Spleen (tissue), 11 donors: ENCODE results near the gene IFNA17. TPM values are rescaled to one million over a fixed set of nuclear protein-coding genes. Genes with fewer than 3 reads are reported as not detected.

Source experiments
- DNase-seq: peaks from one replicate; pipeline ENCODE4 v3.0.0-alpha.2; 2020
- H3K27ac ChIP-seq, 8 donors: fragments of 200-600 bp; sonication (generic) in 7 of 8; 1 replicate in 4 of 8; 2 replicates in 4 of 8; pipeline versions ENCODE4 v1.5.0 to v1.8.0; 2016 to 2021; ENCODE audit warnings: inconsistent platforms in 4 of 8, mild to moderate bottlenecking in 4 of 8, moderate library complexity in 1 of 8
- H3K27me3 ChIP-seq, 7 donors: fragments of 200-600 bp; sonication (generic) in 6 of 7; replicated peaks in 1 of 7; 1 replicate in 4 of 7; 2 replicates in 3 of 7; pipeline versions ENCODE4 v1.5.0 to v1.8.0; 2016 to 2021; ENCODE audit warnings: inconsistent platforms in 3 of 7, mild to moderate bottlenecking in 1 of 7
- H3K36me3 ChIP-seq, 6 donors: fragments of 200-600 bp; sonication (generic) in 5 of 6; 1 replicate in 4 of 6; 2 replicates in 2 of 6; pipeline versions ENCODE4 v1.5.0 to v1.8.0; 2016 to 2021; ENCODE audit warnings: inconsistent platforms in 2 of 6
- H3K4me1 ChIP-seq, 6 donors: fragments of 200-600 bp; sonication (generic) in 5 of 6; 1 replicate in 3 of 6; 2 replicates in 3 of 6; pipeline versions ENCODE4 v1.5.0 to v1.8.0; 2016 to 2021; ENCODE audit warnings: inconsistent platforms in 3 of 6
- H3K4me3 ChIP-seq, 8 donors: fragments of 200-600 bp; sonication (generic) in 7 of 8; 1 replicate in 4 of 8; 2 replicates in 4 of 8; pipeline versions ENCODE4 v1.5.0 to v1.8.0; 2016 to 2021; ENCODE audit warnings: inconsistent platforms in 4 of 8, mild to moderate bottlenecking in 4 of 8, moderate library complexity in 2 of 8
- H3K9me3 ChIP-seq, 8 donors: fragments of 200-600 bp; sonication (generic) in 7 of 8; 1 replicate in 4 of 8; 2 replicates in 4 of 8; pipeline versions ENCODE4 v1.5.0 to v1.8.0; 2016 to 2021; ENCODE audit warnings: inconsistent platforms in 4 of 8
- CTCF ChIP-seq, 11 experiments: fragments of 200-600 bp in 7 of 11; fragments of 450-650 bp in 4 of 11; sonication (generic) in 4 of 11; IDR thresholded peaks in 8 of 11; conservative IDR thresholded peaks in 3 of 11; 1 replicate in 7 of 11; 2 replicates in 4 of 11; pipeline versions ENCODE4 v1.4.0 to v1.8.0; 2016 to 2021; ENCODE audit warnings: antibody characterized with exemption in 11 of 11, inconsistent platforms in 4 of 11, mild to moderate bottlenecking in 1 of 11
- POLR2A ChIP-seq, 3 donors: fragments of 450-650 bp; IDR thresholded peaks; one replicate each; pipeline ENCODE4 v1.5.1; 2017; ENCODE audit warnings: antibody characterized with exemption in 3 of 3, mild to moderate bottlenecking in 1 of 3
- POLR2AphosphoS5 ChIP-seq, 3 donors: sonication (generic); formaldehyde crosslinking; IDR thresholded peaks; one replicate each; pipeline ENCODE4 v1.5.1; 2017; ENCODE audit warnings: antibody characterized with exemption in 3 of 3
- WGBS, 5 donors: extraction: QIAGEN DNeasy Blood & Tissue Kit in 3 of 5; methylation state at CpG; one replicate each; pipeline versions ENCODE4 v1.1.5 to v1.1.7; 2013 to 2018; 5-methylcytosine and 5-hydroxymethylcytosine counted together
- intact Hi-C: fragments of 100-400 bp; cut with DNase I; formaldehyde crosslinking; loops from one replicate; pipeline ENCODE4 v1.15.0; 2023; ENCODE audit warnings: low total_unique reads
- polyA plus RNA-seq, 3 donors: library from polyadenylated mRNA; stranded (reverse); fragments of 200-250 nt; gene quantifications; one replicate each; pipeline ENCODE4 v1.2.1, GENCODE V29; 2013
- total RNA-seq, 7 donors: library from RNA; depleted of rRNA in 3 of 7; stranded (reverse); fragments of >200 nt in 3 of 7; fragmentation: NEBNext Ultra II Directional in 4 of 7; extraction: Animal tissue kit (Norgen Biotek cat#: 25700) in 4 of 7; gene quantifications; one replicate each; pipeline versions ENCODE4 v1.1.0 to v1.2.1, GENCODE V29; 2016 to 2021
- donor health status: healthy with polysubstance abuse.
- donor health status: DM: no; HTN: no; CAD: no; lungs with moderate emphysema.
- donor health status: DM: no; HTN: no; CAD: no.
- donor health status: Bipolar disorder and iron deficiency.
- donor health status: healthy.
- donor health status: DM: no; HTN: no; CAD: no.
- donor health status: DM: yes; HTN: yes; CAD: no.

IFNA17 gene
- total and polyA plus RNA-seq, 10 donors, result not detected

- 50 to 87% (median 65%) methylated on average over 3 of the region's 3 CpGs for WGBS, 5 donors
- H3K9me3 ChIP-seq, result peaks cover 0 to 4% (median 0%) of the 10 kb centered on the region in 8 donors
- H3K36me3 ChIP-seq, result no peaks in the 10 kb centered on the region
- intact Hi-C loops, result no loop called here
- peaks cover 0 to 12% (median 10%) of the 10 kb centered on the region in 6 donors for H3K4me1 ChIP-seq
- H3K27me3 ChIP-seq, result peaks cover 0 to 6% (median 0%) of the 10 kb centered on the region in 7 donors
- DNase-seq, result no peak
- no peak overlapping the region for H3K27ac ChIP-seq
- no peak for TF ChIP-seq POLR2A (IDR thresholded peaks at IDR 0.05)
- no peak for TF ChIP-seq POLR2AphosphoS5 (IDR thresholded peaks at IDR 0.05)
- no peak for TF ChIP-seq CTCF (IDR thresholded peaks at IDR 0.05 in 8 of 11, conservative IDR thresholded peaks at IDR 0.05 in 3 of 11)
- H3K4me3 ChIP-seq, result no peak overlapping the region
These were observed 38.9 kb upstream of the IFNA17 start for GRCh38 chr9:21266733-21267484.

- no peak for DNase-seq
- TF ChIP-seq POLR2A (IDR thresholded peaks at IDR 0.05) (no peak), CTCF (IDR thresholded peaks at IDR 0.05 in 8 of 11, conservative IDR thresholded peaks at IDR 0.05 in 3 of 11) (no peak), POLR2AphosphoS5 (IDR thresholded peaks at IDR 0.05) (no peak)
- peaks cover 0 to 6% (median 0%) of the 10 kb centered on the region in 7 donors for H3K27me3 ChIP-seq
- H3K4me1 ChIP-seq, result peaks cover 0 to 12% (median 10%) of the 10 kb centered on the region in 6 donors
- H3K4me3 ChIP-seq, result no peak overlapping the region
- no peak overlapping the region for H3K27ac ChIP-seq
- 40 to 60% (median 55%) methylated on average over 1 of the region's 1 CpG for WGBS, 5 donors
- intact Hi-C loops, result no loop called here
- H3K9me3 ChIP-seq, result peaks cover 0 to 2% (median 0%) of the 10 kb centered on the region in 8 donors
- H3K36me3 ChIP-seq, result no peaks in the 10 kb centered on the region
These were observed 37.6 kb upstream of the IFNA17 start for GRCh38 chr9:21265421-21266189.

- TF ChIP-seq POLR2A (IDR thresholded peaks at IDR 0.05), result no peak
- no peak for TF ChIP-seq CTCF (IDR thresholded peaks at IDR 0.05 in 8 of 11, conservative IDR thresholded peaks at IDR 0.05 in 3 of 11)
- TF ChIP-seq POLR2AphosphoS5 (IDR thresholded peaks at IDR 0.05), result no peak
- H3K4me1 ChIP-seq, result peaks cover 5 to 33% (median 12%) of the 10 kb centered on the region in 6 donors
- H3K27me3 ChIP-seq, result peaks cover 0 to 8% (median 0%) of the 10 kb centered on the region in 7 donors
- no peak for DNase-seq
- no peaks in the 10 kb centered on the region for H3K9me3 ChIP-seq
- intact Hi-C loops, result no loop called here
- H3K27ac ChIP-seq, result no peak overlapping the region
- H3K36me3 ChIP-seq, result no peaks in the 10 kb centered on the region
- no peak overlapping the region for H3K4me3 ChIP-seq
- 57 to 63% (median 60%) methylated on average over 5 of the region's 5 CpGs for WGBS, 5 donors
These were observed 27.7 kb upstream of the IFNA17 start for GRCh38 chr9:21255538-21256212.
